GM12872 (cell line): Measurements from ENCODE around the gene EGFLAM.

Experiments
- CTCF ChIP-seq: IDR thresholded peaks from 3 replicates; pipeline ENCODE4 v1.5.1; 2011; ENCODE audit warnings: low read depth, mild to moderate bottlenecking, low read length, moderate library complexity; ENCODE audit not compliant: insufficient read depth

Gene EGFLAM

GRCh38 chr5:38500573-38501260 is 242.4 kb downstream of the EGFLAM start:
- no peak for TF ChIP-seq CTCF

- no peak for TF ChIP-seq CTCF
Measured at GRCh38 chr5:38506302-38506701, 247.9 kb downstream of the EGFLAM start.

- TF ChIP-seq CTCF, result no peak
Measured at GRCh38 chr5:38509185-38509584, 250.8 kb downstream of the EGFLAM start.
